Left cardiac atrium (tissue), 4 donors: ENCODE results near the gene ALG8. TPM values are rescaled to one million over a fixed set of nuclear protein-coding genes. Genes with fewer than 3 reads are reported as not detected.
"Not testable (repeated sequence)": the region's sequence is repeated elsewhere in the genome, so short reads cannot be mapped to it uniquely, and the experiment has no call there.

Experiments
- ATAC-seq, 2 donors: fragments of 200-7000 bp; cut with Tn5 transposase; one replicate each; pipeline ENCODE4 v1.9.1; 2020; ENCODE audit warnings: mild to moderate bottlenecking in 2 of 2, moderate library complexity in 2 of 2
- DNase-seq: peaks from one replicate; pipeline ENCODE4 v3.0.0-alpha.2; 2020
- intact Hi-C, 2 donors: fragments of 100-400 bp; cut with DNase I; formaldehyde crosslinking; loops; one replicate each; pipeline versions ENCODE4 v1.14.1 to v1.15.1; 2022 to 2023
- total RNA-seq, 2 donors: library from RNA; stranded (reverse); fragmentation: NEBNext Ultra II Directional; extraction: Animal tissue kit (Norgen Biotek cat#: 25700); gene quantifications; one replicate each; pipeline ENCODE4 v1.2.1, GENCODE V29; 2021
- donor health status: DM: no; HTN: yes; CAD: no.
- donor health status: DM: no; HTN: yes; CAD: no; lungs with severe emphysema.
- donor health status: DM: yes; HTN: yes; CAD: no.
- donor health status: Dilated cardiomyopathy.

ALG8 gene
- total RNA-seq, 2 donors from 2014 or later: 21.1 to 25.2 TPM

DNA sequence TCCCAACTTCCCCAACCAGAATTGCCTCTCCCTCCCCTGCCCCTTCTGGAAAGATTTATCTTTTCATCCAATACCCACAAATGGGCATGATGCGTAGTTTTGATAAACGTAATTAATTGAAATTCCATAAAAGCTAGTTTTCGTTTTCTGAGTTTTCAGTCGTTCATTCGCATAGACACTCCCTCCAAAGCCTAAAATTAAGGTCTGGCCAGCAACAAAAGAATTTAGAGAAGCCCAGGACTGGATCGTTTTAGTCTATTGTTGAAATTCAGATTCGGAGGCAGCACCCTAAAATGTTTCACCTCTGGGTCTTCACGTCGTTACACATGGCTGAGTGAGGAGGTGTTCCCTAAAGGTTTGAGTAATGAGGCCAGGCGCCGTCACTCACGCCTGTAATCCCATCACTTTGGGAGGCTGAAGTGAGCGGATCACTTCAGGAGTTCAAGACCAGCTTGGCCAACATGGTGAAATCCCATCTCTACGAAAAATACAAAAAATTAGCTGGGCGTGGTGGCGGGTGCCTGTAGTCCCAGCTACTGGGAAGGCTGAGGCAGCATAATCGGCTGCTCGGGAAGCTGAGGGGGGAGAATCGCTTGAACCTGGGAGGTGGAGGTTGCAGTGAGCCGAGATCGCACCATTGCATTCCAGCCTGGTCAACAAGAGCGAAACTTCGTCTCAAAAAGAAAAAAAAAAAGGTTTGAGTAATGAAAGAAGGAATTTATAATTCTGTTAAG is 59.2 kb downstream of the ALG8 start:
- intact Hi-C loops: no loop called here

GRCh38 chr11:78079232-78080083 is 60.0 kb downstream of the ALG8 start, which contains the start of gene NDUFC2:
Gene NDUFC2 (minus strand): TSS chr11:78079862. CDS start chr11:78079744, 118 bp downstream.
- intact Hi-C loops: loop anchor here in 1 of 2 donors (10.0 kb wide), 1 partner anchor 105 kb away; the partner anchor contains the start of genes KCTD21 and USP35
- ATAC-seq (peak; percentile 96 to 97), DNase-seq (peak; percentile 85)

More for the DNA sequence above, 59.2 kb downstream of the ALG8 start:
- no peak for DNase-seq
- no peak for ATAC-seq

GRCh38 chr11:78078218-78079167 is 60.9 kb downstream of the ALG8 start:
- no peak for DNase-seq
- ATAC-seq: no peak
- intact Hi-C loops: loop anchor here in 1 of 2 donors (10.0 kb wide), 1 partner anchor 106 kb away; the partner anchor contains the start of genes KCTD21 and USP35

GRCh38 chr11:78077592-78077991 is 61.8 kb downstream of the ALG8 start:
- not testable (repeated sequence) for DNase-seq, ATAC-seq
- intact Hi-C loops: loop anchor here in 1 of 2 donors (10.0 kb wide), 1 partner anchor 107 kb away; the partner anchor contains the start of genes KCTD21 and USP35

DNA sequence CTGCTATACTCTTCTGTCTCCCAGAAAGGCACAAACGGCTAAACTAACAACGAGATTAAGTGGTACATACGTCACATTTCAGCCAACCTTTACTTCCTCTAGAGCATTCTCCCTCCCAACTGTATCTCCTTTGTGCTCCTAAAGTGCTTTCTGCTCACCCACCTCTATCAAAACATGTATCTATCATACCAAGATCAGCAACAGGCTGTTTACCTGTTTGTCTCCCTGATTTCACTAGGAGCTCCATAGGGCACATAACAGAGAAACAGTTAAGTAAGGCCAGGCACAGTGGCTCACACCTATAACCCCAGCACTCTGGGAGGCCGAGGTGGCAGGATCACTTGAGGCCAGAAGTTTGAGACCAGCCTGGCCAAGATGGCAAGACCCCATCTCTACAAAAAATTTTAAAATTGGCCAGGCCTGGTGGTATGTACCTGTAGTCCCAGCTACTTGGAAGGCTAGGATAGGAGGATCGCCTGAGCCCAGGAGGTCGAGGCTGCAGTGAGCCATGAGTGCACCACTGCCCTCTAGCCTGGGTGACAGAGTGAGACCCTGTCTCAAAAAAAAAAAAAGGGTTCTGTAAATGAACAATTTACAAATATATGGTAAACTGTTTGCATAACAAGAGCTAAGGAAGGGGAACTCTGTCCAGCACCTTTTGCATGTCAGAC is 62.6 kb downstream of the ALG8 start:
- intact Hi-C loops: loop anchor here in 1 of 2 donors (10.0 kb wide), 1 partner anchor 108 kb away; the partner anchor contains the start of genes KCTD21 and USP35
- DNase-seq: no peak
- ATAC-seq: no peak

GRCh38 chr11:78074756-78075155 is 64.7 kb downstream of the ALG8 start:
- intact Hi-C loops: loop anchor here in 1 of 2 donors (10.0 kb wide), 1 partner anchor 110 kb away; the partner anchor contains the start of genes KCTD21 and USP35
- no peak for DNase-seq
- ATAC-seq: no peak

DNA sequence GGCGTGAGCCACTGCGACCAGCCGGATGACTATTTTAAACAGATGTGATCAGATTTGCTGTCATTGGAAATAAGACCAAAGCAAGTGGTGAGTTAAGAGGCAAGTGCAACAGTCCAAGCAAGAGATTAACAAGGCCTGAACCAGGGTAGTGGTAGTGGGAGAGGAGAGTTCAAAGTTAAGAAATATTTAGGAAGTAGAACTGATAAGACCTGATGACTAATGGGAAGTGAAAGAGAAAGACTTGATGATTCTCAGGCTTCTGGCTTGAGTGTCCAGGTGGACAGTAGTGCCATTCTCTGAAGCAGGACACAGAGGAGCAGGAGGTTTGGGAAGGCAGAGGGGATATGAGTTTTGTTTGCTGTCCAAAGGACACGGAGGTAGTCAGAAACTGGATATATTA is 67.0 kb downstream of the ALG8 start:
- DNase-seq (no peak), ATAC-seq (no peak)
- intact Hi-C loops: loop anchor here in 1 of 2 donors (10.0 kb wide), 1 partner anchor 112 kb away; the partner anchor contains the start of genes KCTD21 and USP35

GRCh38 chr11:78071717-78072116 is 67.7 kb downstream of the ALG8 start:
- intact Hi-C loops: loop anchor here in 1 of 2 donors (10.0 kb wide), 1 partner anchor 113 kb away; the partner anchor contains the start of genes KCTD21 and USP35
- no peak for DNase-seq
- no peak for ATAC-seq

DNA sequence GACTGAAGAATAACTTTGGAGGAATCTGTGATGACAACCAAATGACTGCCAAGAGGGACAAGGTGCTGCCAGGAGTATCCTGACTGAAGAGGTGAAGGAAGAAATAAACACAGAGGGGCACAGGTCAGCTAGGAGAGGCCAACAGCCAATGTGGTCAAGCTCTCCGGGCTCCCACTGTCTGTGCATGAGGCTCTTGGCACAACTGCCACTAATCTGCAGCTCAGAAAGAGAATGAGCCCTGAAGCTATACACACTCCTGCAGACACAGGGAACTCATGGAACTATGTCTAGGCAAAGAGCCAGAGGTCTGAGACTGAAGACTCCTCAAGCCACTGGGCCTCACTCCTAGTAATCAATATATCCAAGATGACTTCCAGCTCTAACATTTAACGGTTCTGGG is 68.8 kb downstream of the ALG8 start:
- ATAC-seq (no peak), DNase-seq (no peak)
- intact Hi-C loops: loop anchor here in 1 of 2 donors (10.0 kb wide), 1 partner anchor 114 kb away; the partner anchor contains the start of genes KCTD21 and USP35

- DNase-seq: no peak
- intact Hi-C loops: no loop called here
- ATAC-seq: peak in 1 of 2 donors; percentile 2
Observed at GRCh38 chr11:78069465-78069864, 70.0 kb downstream of the ALG8 start.

- DNase-seq (no peak), ATAC-seq (no peak)
- intact Hi-C loops: no loop called here
Observed at GRCh38 chr11:78067704-78068103, 71.7 kb downstream of the ALG8 start.

- intact Hi-C loops: no loop called here
- DNase-seq (no peak), ATAC-seq (no peak)
Observed at GRCh38 chr11:78066471-78066870, 73.0 kb downstream of the ALG8 start.

DNA sequence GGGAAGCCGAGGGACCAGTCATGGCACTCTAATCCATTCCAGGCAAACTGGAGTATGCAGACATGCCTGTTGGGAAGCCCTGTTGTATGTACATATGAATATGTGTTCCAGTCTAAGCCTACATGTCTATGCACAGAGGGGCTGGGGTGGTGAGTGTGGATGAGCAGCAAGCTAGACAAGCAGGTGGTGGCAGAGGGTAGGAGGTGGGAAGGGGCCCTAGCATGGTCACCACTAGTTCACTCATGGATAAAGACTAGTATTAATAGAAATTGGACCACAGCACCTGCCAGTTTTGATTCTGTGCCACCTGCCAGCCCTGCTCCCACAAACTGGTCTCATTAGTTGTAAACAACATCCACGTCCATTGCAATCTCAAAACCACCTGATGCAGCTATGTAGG is 74.2 kb downstream of the ALG8 start:
- DNase-seq (no peak), ATAC-seq (no peak)
- intact Hi-C loops: no loop called here

GRCh38 chr11:78063440-78064181 is 75.8 kb downstream of the ALG8 start, which contains the start of gene THRSP:
Gene THRSP (plus strand): TSS chr11:78063861. CDS start chr11:78063882, 21 bp downstream.
- intact Hi-C loops: no loop called here
- peak in 1 of 2 donors; percentile 48 for ATAC-seq
- DNase-seq: no peak

DNA sequence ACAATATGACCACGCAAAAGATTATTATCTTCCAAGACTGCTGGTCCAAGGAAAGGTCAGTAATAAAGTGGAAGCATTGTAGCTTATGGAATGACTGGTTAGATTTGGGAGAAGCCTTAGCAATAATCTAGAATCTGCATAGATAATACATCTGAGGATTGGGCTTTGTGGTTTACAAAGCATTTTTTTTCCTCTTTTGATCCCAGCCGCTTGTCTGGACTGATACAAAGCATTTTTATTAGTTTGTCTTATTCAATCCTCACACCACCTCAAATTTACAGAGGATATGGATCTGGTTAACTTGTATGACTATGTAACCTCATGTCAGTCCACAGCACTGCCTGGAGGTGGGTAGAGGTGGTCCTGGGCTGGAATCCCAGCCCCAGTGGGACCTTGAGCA is 76.8 kb downstream of the ALG8 start:
- ATAC-seq: no peak
- DNase-seq: no peak
- intact Hi-C loops: no loop called here

DNA sequence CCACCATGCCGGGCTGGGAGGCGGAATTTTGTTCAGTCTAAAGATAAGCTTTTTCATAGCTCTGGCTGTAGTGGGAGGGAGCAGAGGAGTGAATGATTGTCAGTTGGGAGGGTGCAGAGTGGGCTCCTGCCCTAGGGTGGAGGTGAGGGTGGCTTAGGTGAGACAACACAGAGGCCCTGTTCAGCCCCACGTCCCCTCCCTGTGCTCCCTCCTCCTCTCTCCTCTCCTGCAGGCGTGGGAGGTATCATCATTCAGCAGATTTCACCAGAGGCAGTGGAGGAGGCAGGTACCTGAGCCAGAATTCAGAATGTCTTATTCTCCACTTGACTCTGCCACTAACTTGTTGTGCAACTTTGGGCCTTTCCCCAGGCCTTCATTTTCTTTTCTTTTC is 77.5 kb downstream of the ALG8 start:
- intact Hi-C loops: no loop called here
- ATAC-seq: peak; percentile 13 to 90
- no peak for DNase-seq
